AG09319 (cell line): ENCODE measurements around the gene CYTIP.

Experiments
- DNase-seq: peaks from one replicate; pipeline ENCODE4 v3.0.0-alpha.2; 2010; ENCODE audit warnings: low read depth; ENCODE audit errors: extremely low read depth
- CTCF ChIP-seq: IDR thresholded peaks from 2 replicates; pipeline ENCODE4 v1.5.1; 2011; ENCODE audit warnings: low read depth, mild to moderate bottlenecking, inconsistent platforms, low read length, moderate library complexity

The CYTIP gene

GRCh38 chr2:157432475-157433106, 11.3 kb downstream of the CYTIP start:
- no peak for TF ChIP-seq CTCF
- DNase-seq = no peak

GRCh38 chr2:157431176-157431575, 12.7 kb downstream of the CYTIP start:
- DNase-seq = no peak

GRCh38 chr2:157428500-157429175, 15.3 kb downstream of the CYTIP start:
- DNase-seq = no peak

More at GRCh38 chr2:157431176-157431575, 12.7 kb downstream of the CYTIP start:
- no peak for TF ChIP-seq CTCF

GRCh38 chr2:157427922-157428303, 16.0 kb downstream of the CYTIP start:
- no peak for TF ChIP-seq CTCF
- DNase-seq = no peak

More at GRCh38 chr2:157428500-157429175, 15.3 kb downstream of the CYTIP start:
- TF ChIP-seq CTCF = no peak

- no peak for TF ChIP-seq CTCF
- DNase-seq = no peak
Observed at GRCh38 chr2:157427003-157427921, 16.6 kb downstream of the CYTIP start.

GRCh38 chr2:157426477-157426994, 17.4 kb downstream of the CYTIP start:
- no peak for TF ChIP-seq CTCF
- DNase-seq = no peak
